Panc1 (cell line): ENCODE results near the gene SAMD11. TPM values are rescaled to one million over a fixed set of nuclear protein-coding genes. Genes with fewer than 3 reads are reported as not detected.
A peak's percentile ranks its signal among the peaks of the same experiment; 100 is the strongest.

Experiments used
- ATAC-seq: fragments of 200-7000 bp; cut with Tn5 transposase; 2 replicates; pipeline ENCODE4 v1.9.1; 2020; ENCODE audit warnings: mild to moderate bottlenecking, moderate library complexity
- BruUV-seq: library from RNA; stranded (reverse); fragments of 400-500 nt; replicated peaks from 2 replicates; lab custom pipeline; 2021; lab: Mats Ljungman, UMichigan
- CTCF ChIA-PET: fragments of 300-600 bp; sonication (Branson Sonifier 250); formaldehyde crosslinking; loops from one replicate; lab custom pipeline; 2022; ENCODE audit warnings: antibody characterized with exemption; lab: Charles Lee
- POLR2A ChIA-PET: fragments of 300-600 bp; sonication (Branson Sonifier 250); formaldehyde crosslinking; loops from one replicate; lab custom pipeline; 2022; ENCODE audit warnings: antibody characterized with exemption; lab: Charles Lee
- DNase-seq: peaks from one replicate; pipeline ENCODE4 v3.0.0-alpha.2; 2010; ENCODE audit warnings: low read depth, low spot score
- H3K27ac ChIP-seq: 2 replicates; pipeline ENCODE4 v1.5.1; 2011; ENCODE audit warnings: mild to moderate bottlenecking, low read length, inconsistent platforms
- H3K27me3 ChIP-seq: fragments of 200-500 bp; sonication (Bioruptor generic); 2 replicates; pipeline ENCODE4 v1.6.0; 2014; ENCODE audit warnings: low read length, inconsistent platforms; ENCODE audit not compliant: control insufficient read depth, insufficient read depth
- H3K36me3 ChIP-seq: fragments of 200-500 bp; sonication (Bioruptor generic); 2 replicates; pipeline ENCODE4 v1.5.1; 2014; ENCODE audit warnings: inconsistent platforms, mild to moderate bottlenecking, low read length, moderate library complexity; ENCODE audit not compliant: control insufficient read depth, insufficient read depth
- H3K4me1 ChIP-seq: 2 replicates; pipeline ENCODE4 v1.5.1; 2011; ENCODE audit warnings: inconsistent platforms, mild to moderate bottlenecking, low read length, moderate library complexity; ENCODE audit not compliant: control insufficient read depth, insufficient read depth
- H3K4me3 ChIP-seq, 2 experiments: 2 replicates each; pipeline ENCODE4 v1.5.1; 2011 to 2012; ENCODE audit warnings: low read depth in 2 of 2, low read length in 2 of 2, mild to moderate bottlenecking in 2 of 2, inconsistent platforms in 1 of 2, moderate library complexity in 1 of 2
- H3K9me3 ChIP-seq: fragments of 200-500 bp; sonication (Bioruptor generic); 2 replicates; pipeline ENCODE4 v1.5.1; 2014; ENCODE audit warnings: low read depth, mild to moderate bottlenecking, inconsistent platforms, low read length, moderate library complexity; ENCODE audit not compliant: control insufficient read depth, insufficient read depth
- POLR2AphosphoS5 ChIP-seq: IDR thresholded peaks from 2 replicates; pipeline ENCODE4 v1.6.1; 2012; ENCODE audit warnings: mild to moderate bottlenecking, low read depth, low read length, moderate library complexity
- SIN3A ChIP-seq: IDR thresholded peaks from 2 replicates; pipeline ENCODE4 v1.6.1; 2012; ENCODE audit warnings: low read depth, mild to moderate bottlenecking, low read length, moderate library complexity, borderline replicate concordance; ENCODE audit not compliant: insufficient read depth
- TCF7L2 ChIP-seq: IDR thresholded peaks from 2 replicates; pipeline ENCODE4 v1.6.1; 2011; ENCODE audit warnings: mild to moderate bottlenecking, low read depth, low read length, inconsistent platforms
- in situ Hi-C: cut with HindIII; loops from 2 replicates; pipeline ENCODE4 v1.10.0; 2016; ENCODE audit warnings: low sequenced_read_pairs, low pct_unique_long_range_greater_than_20kb
- intact Hi-C: fragments of 100-400 bp; cut with micrococcal nuclease; formaldehyde crosslinking; loops from one replicate; pipeline ENCODE4 v1.10.0; 2022; ENCODE audit not compliant: unreplicated experiment
- total RNA-seq: library from RNA; stranded (reverse); gene quantifications from one replicate; pipeline ENCODE4 v1.2.1, GENCODE V29; 2021; ENCODE audit not compliant: unreplicated experiment
- TF ChIP-seq, protein P1 (sequence below): fragments of 450-650 bp; IDR thresholded peaks from 2 replicates; pipeline ENCODE4 v1.5.1; 2017; ENCODE audit warnings: mild to moderate bottlenecking
- TF ChIP-seq, protein P2 (sequence below), 2 experiments: IDR thresholded peaks; 2 replicates each; pipeline ENCODE4 v1.6.1; 2011 to 2012; ENCODE audit warnings: low read depth in 2 of 2, control low read depth in 1 of 2, low read length in 1 of 2, mild to moderate bottlenecking in 1 of 2, moderate library complexity in 1 of 2; ENCODE audit not compliant: insufficient read depth in 1 of 2

Gene SAMD11
- total RNA-seq, 1 experiment from 2014 or later, result 51.8 TPM

DNA sequence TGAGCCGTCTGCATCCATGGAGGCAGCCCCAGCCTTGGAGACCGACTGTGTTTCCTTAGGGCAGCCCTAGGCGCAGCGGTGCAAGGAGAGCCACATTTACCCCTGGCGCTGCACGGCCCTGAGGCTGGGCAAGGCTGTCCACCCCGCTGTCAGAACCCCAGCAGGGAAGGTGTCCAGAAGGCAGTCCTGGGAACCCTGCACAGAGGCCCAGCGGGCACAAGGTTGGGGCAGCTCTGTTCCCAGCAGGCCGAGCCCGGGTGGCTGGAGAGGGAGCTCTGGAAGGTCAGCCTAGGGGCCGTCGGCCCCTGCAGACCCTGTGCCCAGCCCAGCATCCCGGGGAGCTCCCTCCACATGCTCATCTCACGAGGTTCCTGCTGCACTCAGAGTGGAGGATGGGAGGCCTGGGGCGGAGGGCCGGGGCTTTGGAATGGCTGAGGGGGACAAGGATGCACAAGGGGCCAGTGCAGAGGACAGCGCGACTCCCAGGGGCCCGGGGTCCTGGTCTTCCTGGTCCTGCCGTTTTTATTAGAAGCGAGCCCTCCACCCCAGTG is 19.9 kb upstream of the SAMD11 start:
- TF ChIP-seq SIN3A (no peak), TCF7L2 (no peak), POLR2AphosphoS5 (no peak)
- TF ChIP-seq, protein P1, sequence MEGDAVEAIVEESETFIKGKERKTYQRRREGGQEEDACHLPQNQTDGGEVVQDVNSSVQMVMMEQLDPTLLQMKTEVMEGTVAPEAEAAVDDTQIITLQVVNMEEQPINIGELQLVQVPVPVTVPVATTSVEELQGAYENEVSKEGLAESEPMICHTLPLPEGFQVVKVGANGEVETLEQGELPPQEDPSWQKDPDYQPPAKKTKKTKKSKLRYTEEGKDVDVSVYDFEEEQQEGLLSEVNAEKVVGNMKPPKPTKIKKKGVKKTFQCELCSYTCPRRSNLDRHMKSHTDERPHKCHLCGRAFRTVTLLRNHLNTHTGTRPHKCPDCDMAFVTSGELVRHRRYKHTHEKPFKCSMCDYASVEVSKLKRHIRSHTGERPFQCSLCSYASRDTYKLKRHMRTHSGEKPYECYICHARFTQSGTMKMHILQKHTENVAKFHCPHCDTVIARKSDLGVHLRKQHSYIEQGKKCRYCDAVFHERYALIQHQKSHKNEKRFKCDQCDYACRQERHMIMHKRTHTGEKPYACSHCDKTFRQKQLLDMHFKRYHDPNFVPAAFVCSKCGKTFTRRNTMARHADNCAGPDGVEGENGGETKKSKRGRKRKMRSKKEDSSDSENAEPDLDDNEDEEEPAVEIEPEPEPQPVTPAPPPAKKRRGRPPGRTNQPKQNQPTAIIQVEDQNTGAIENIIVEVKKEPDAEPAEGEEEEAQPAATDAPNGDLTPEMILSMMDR, result no peak
- TF ChIP-seq, protein P2, sequence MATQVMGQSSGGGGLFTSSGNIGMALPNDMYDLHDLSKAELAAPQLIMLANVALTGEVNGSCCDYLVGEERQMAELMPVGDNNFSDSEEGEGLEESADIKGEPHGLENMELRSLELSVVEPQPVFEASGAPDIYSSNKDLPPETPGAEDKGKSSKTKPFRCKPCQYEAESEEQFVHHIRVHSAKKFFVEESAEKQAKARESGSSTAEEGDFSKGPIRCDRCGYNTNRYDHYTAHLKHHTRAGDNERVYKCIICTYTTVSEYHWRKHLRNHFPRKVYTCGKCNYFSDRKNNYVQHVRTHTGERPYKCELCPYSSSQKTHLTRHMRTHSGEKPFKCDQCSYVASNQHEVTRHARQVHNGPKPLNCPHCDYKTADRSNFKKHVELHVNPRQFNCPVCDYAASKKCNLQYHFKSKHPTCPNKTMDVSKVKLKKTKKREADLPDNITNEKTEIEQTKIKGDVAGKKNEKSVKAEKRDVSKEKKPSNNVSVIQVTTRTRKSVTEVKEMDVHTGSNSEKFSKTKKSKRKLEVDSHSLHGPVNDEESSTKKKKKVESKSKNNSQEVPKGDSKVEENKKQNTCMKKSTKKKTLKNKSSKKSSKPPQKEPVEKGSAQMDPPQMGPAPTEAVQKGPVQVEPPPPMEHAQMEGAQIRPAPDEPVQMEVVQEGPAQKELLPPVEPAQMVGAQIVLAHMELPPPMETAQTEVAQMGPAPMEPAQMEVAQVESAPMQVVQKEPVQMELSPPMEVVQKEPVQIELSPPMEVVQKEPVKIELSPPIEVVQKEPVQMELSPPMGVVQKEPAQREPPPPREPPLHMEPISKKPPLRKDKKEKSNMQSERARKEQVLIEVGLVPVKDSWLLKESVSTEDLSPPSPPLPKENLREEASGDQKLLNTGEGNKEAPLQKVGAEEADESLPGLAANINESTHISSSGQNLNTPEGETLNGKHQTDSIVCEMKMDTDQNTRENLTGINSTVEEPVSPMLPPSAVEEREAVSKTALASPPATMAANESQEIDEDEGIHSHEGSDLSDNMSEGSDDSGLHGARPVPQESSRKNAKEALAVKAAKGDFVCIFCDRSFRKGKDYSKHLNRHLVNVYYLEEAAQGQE (IDR thresholded peaks at IDR 0.05; ENCODE audit: insufficient read depth in 1 of 2, low read depth in 2 of 2, low read length in 1 of 2), result no peak
- POLR2A ChIA-PET, result no interaction called here

DNA sequence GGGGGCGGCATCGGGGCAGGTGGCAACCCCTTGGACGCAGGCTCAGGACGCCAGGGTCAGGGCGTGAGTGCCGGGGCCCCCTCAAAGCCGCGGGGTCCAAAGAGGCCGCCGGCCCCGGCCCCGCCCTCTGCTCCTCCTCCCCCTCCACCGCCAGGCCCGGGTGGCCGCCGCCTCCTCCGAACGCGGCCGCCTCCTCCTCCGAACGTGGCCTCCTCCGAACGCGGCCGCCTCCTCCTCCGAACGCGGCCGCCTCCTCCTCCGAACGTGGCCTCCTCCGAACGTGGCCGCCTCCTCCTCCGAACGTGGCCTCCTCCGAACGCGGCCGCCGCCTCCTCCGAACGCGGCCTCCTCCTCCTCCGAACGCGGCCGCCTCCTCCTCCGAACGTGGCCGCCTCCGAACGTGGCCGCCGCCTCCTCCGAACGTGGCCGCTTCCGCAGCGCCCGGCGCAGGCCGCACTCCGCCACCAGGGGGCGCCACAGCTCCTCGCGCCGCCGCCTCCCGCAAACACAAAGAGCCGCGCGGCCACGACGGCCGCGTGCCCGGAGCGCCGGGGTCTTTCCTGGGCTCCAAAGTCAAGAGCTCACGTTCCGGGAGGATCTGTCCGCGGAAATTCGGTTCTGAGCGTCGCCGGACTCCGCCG is 19.3 kb upstream of the SAMD11 start:
- no peaks in the 10 kb centered on the region for H3K36me3 ChIP-seq
- no TSS peak for BruUV-seq
- no peak overlapping the region for H3K27ac ChIP-seq
- TF ChIP-seq, protein P1, result peak; percentile 98
- TF ChIP-seq SIN3A, result peak; percentile 47; the same call in 1 of the 2 replicates
- TF ChIP-seq POLR2AphosphoS5, result no peak
- TF ChIP-seq TCF7L2, result no peak
- TF ChIP-seq, protein P2 (IDR thresholded peaks at IDR 0.05; ENCODE audit: insufficient read depth in 1 of 2, low read depth in 2 of 2, low read length in 1 of 2), result no peak
- ChIA-PET CTCF (interaction anchor here (0.6 to 1.7 kb wide), 7 partner anchors 19 to 207 kb away, joined by 3 to 10 read pairs (median 4); no protein-coding TSS in a partner anchor), POLR2A (interaction anchor here (0.6 kb wide), 1 partner anchor 72 kb away, joined by 4 read pairs; no protein-coding TSS in a partner anchor)
- H3K4me1 ChIP-seq, result peaks cover 36% of the 10 kb centered on the region
- H3K9me3 ChIP-seq, result no peaks in the 10 kb centered on the region
- DNase-seq, result peak; percentile 12
- in situ Hi-C loops, result no loop called here
- intact Hi-C loops, result no loop called here
- ATAC-seq, result peak; percentile 80
- H3K27me3 ChIP-seq, result no peaks in the 10 kb centered on the region
- peak overlapping the region; percentile 42 to 43; a peak in 3 of 4 replicates for H3K4me3 ChIP-seq

More for the DNA sequence above, 19.9 kb upstream of the SAMD11 start:
- Histone ChIP-seq H3K36me3 (no peaks in the 10 kb centered on the region), H3K9me3 (no peaks in the 10 kb centered on the region), H3K27me3 (no peaks in the 10 kb centered on the region), H3K4me3 (peak overlapping the region; percentile 42 to 43), H3K27ac (peak overlapping the region; percentile 73), H3K4me1 (peaks cover 36% of the 10 kb centered on the region)
- no TSS peak for BruUV-seq
- CTCF ChIA-PET, result no interaction called here
- in situ Hi-C loops (no loop called here), intact Hi-C loops (no loop called here)
- no peak for DNase-seq
- peak; percentile 2; the same call in 1 of the 2 replicates for ATAC-seq
